GM23248 (cell line): ENCODE measurements around the gene ANO8. TPM values are rescaled to one million over a fixed set of nuclear protein-coding genes. Genes with fewer than 3 reads are reported as not detected.

Source experiments
- DNase-seq: peaks from one replicate; pipeline ENCODE4 v3.0.0-alpha.2; 2015
- H2AFZ ChIP-seq: fragments of 200-600 bp; sonication (generic); 2 replicates; pipeline ENCODE4 v1.6.1; 2016; ENCODE audit warnings: antibody characterized with exemption
- H3F3A ChIP-seq: fragments of 200-600 bp; sonication (generic); 2 replicates; pipeline ENCODE4 v1.6.1; 2016; ENCODE audit warnings: mild to moderate bottlenecking, antibody characterized with exemption, mixed run types; ENCODE audit not compliant: insufficient read depth
- H3K27ac ChIP-seq: fragments of 200-600 bp; sonication (generic); 2 replicates; pipeline ENCODE4 v1.5.1; 2016; ENCODE audit warnings: mild to moderate bottlenecking
- H3K27me3 ChIP-seq: fragments of 200-600 bp; sonication (generic); replicated peaks from 2 replicates; pipeline ENCODE4 v1.6.1; 2016; ENCODE audit warnings: mild to moderate bottlenecking; ENCODE audit not compliant: insufficient read depth
- H3K36me3 ChIP-seq: fragments of 200-600 bp; sonication (generic); 2 replicates; pipeline ENCODE4 v1.6.1; 2016; ENCODE audit warnings: low read depth, mild to moderate bottlenecking
- H3K4me1 ChIP-seq: fragments of 200-600 bp; sonication (generic); 2 replicates; pipeline ENCODE4 v1.6.1; 2016; ENCODE audit warnings: mild to moderate bottlenecking; ENCODE audit not compliant: insufficient read depth
- H3K4me2 ChIP-seq: fragments of 200-600 bp; sonication (generic); one replicate; pipeline ENCODE4 v1.6.1; 2016; ENCODE audit warnings: mild to moderate bottlenecking; ENCODE audit not compliant: unreplicated experiment
- H3K4me3 ChIP-seq: fragments of 200-600 bp; sonication (generic); 2 replicates; pipeline ENCODE4 v1.5.1; 2016; ENCODE audit warnings: mild to moderate bottlenecking
- H3K79me2 ChIP-seq: fragments of 200-600 bp; sonication (generic); 2 replicates; pipeline ENCODE4 v1.6.1; 2016; ENCODE audit warnings: mild to moderate bottlenecking; ENCODE audit not compliant: insufficient read depth
- H3K9ac ChIP-seq: fragments of 200-600 bp; sonication (generic); 2 replicates; pipeline ENCODE4 v1.6.1; 2016; ENCODE audit warnings: mild to moderate bottlenecking
- H3K9me2 ChIP-seq: fragments of 200-600 bp; sonication (generic); 2 replicates; pipeline ENCODE4 v1.6.1; 2016; ENCODE audit warnings: mixed run types, mild to moderate bottlenecking, moderate library complexity; ENCODE audit not compliant: insufficient read depth
- H3K9me3 ChIP-seq: fragments of 200-600 bp; sonication (generic); one replicate; pipeline ENCODE4 v1.6.1; 2017; ENCODE audit warnings: low read depth
- H4K20me1 ChIP-seq: fragments of 200-600 bp; sonication (generic); 2 replicates; pipeline ENCODE4 v1.6.0; 2016; ENCODE audit not compliant: insufficient read depth
- EZH2 ChIP-seq: fragments of 200-600 bp; sonication (generic); IDR thresholded peaks from 2 replicates; pipeline ENCODE4 v1.6.1; 2018; ENCODE audit warnings: antibody characterized with exemption, mild to moderate bottlenecking; ENCODE audit not compliant: insufficient read depth, poor library complexity, severe bottlenecking
- EZH2phosphoT487 ChIP-seq: fragments of 200-600 bp; sonication (generic); IDR thresholded peaks from 2 replicates; pipeline ENCODE4 v1.6.1; 2018; ENCODE audit warnings: antibody characterized with exemption, moderate library complexity, mild to moderate bottlenecking, low read depth; ENCODE audit not compliant: insufficient read depth
- WGBS, 2 experiments: methylation state at CpG; one replicate each; pipeline ENCODE4 v1.1.6; 2015 to 2017; ENCODE audit warnings: low lambda C conversion rate in 2 of 2, low coverage in 1 of 2; ENCODE audit errors: missing lambda C conversion rate in 2 of 2; 5-methylcytosine and 5-hydroxymethylcytosine counted together
- in situ Hi-C: fragments of 300-500 bp; cut with MboI; formaldehyde crosslinking; loops from 2 replicates; pipeline ENCODE4 v1.15.0; 2020
- polyA plus RNA-seq: library from polyadenylated mRNA; unstranded; fragments of >200 nt; fragmentation: Nextera tagmentation; extraction: Ambion mirVana; gene quantifications from 2 replicates; pipeline ENCODE4 v1.2.1, GENCODE V29; 2016
- total RNA-seq: library from RNA; depleted of rRNA; stranded (reverse); fragments of >200 nt; shearing (Covaris generic); gene quantifications from 2 replicates; pipeline ENCODE4 v1.2.3, GENCODE V29; 2014

Gene ANO8
- total and polyA plus RNA-seq, 2 experiments from 2014 or later, result 0.61 to 4.0 TPM

GRCh38 chr19:17305517-17306284 lies 29.0 kb downstream of the ANO8 start, which contains the start of gene MRPL34:
TSS of gene MRPL34 (plus strand) at chr19:17305872. CDS start at chr19:17305893, 21 bp downstream.
- no peaks in the 10 kb centered on the region for H4K20me1 ChIP-seq
- DNase-seq, result peak; percentile 98
- TF ChIP-seq EZH2phosphoT487 (no peak), EZH2 (no peak)
- peaks cover 29% of the 10 kb centered on the region for H3K79me2 ChIP-seq
- peak within 1 kb of the TSS; percentile 58 for H3K27ac ChIP-seq
- H3K4me1 ChIP-seq, result peaks cover 28% of the 10 kb centered on the region
- peak within 1 kb of the TSS; percentile 87 for H3K4me2 ChIP-seq
- H3K9me2 ChIP-seq, result no peaks in the 10 kb centered on the region
- peak within 1 kb of the TSS; percentile 93 for H2AFZ ChIP-seq
- H3K4me3 ChIP-seq, result peak within 1 kb of the TSS; percentile 87
- H3K9me3 ChIP-seq, result no peaks in the 10 kb centered on the region
- H3K36me3 ChIP-seq, result no peaks in the 10 kb centered on the region
- H3F3A ChIP-seq, result peaks cover 18% of the 10 kb centered on the region
- peak within 1 kb of the TSS; percentile 80 for H3K9ac ChIP-seq
- 1 to 2% methylated on average over 46 to 55 of the region's 55 CpGs for WGBS, 2 experiments
- in situ Hi-C loops, result loop anchor here (10.0 kb wide), 1 partner anchor 79 kb away; no protein-coding TSS in a partner anchor
- no peaks in the 10 kb centered on the region for H3K27me3 ChIP-seq

GRCh38 chr19:17305216-17305516 lies 29.5 kb downstream of the ANO8 start:
- WGBS, 2 experiments, result 3% methylated on average over 7 of the region's 7 CpGs
- Histone ChIP-seq H3K4me2 (peak overlapping the region; percentile 87), H3K27me3 (no peaks in the 10 kb centered on the region), H3K9ac (no peak overlapping the region), H3K9me3 (no peaks in the 10 kb centered on the region), H3K27ac (0 out of 2 replicates have a peak overlapping the region, but pooled peaks have one; percentile 1), H4K20me1 (no peaks in the 10 kb centered on the region), H3K4me3 (peak overlapping the region; percentile 87), H2AFZ (peak overlapping the region; percentile 93), H3K79me2 (peaks cover 23% of the 10 kb centered on the region), H3K36me3 (no peaks in the 10 kb centered on the region), H3K9me2 (no peaks in the 10 kb centered on the region), H3K4me1 (peaks cover 22% of the 10 kb centered on the region), H3F3A (peaks cover 18% of the 10 kb centered on the region)
- DNase-seq, result no peak
- TF ChIP-seq EZH2, result no peak
- no peak for TF ChIP-seq EZH2phosphoT487
- in situ Hi-C loops, result loop anchor here (10.0 kb wide), 1 partner anchor 80 kb away; no protein-coding TSS in a partner anchor

GRCh38 chr19:17304386-17305215 lies 30.1 kb downstream of the ANO8 start:
- Histone ChIP-seq H3K9me2 (no peaks in the 10 kb centered on the region), H3K27me3 (no peaks in the 10 kb centered on the region), H3K4me2 (peak overlapping the region; percentile 87), H2AFZ (peak overlapping the region; percentile 93), H3K36me3 (no peaks in the 10 kb centered on the region), H3K27ac (0 out of 2 replicates have a peak overlapping the region, but pooled peaks have one; percentile 1), H4K20me1 (no peaks in the 10 kb centered on the region), H3F3A (peaks cover 18% of the 10 kb centered on the region), H3K4me3 (peak overlapping the region; percentile 87; the same call in 1 of the 2 replicates), H3K9me3 (no peaks in the 10 kb centered on the region), H3K79me2 (peaks cover 18% of the 10 kb centered on the region), H3K9ac (no peak overlapping the region), H3K4me1 (peaks cover 22% of the 10 kb centered on the region)
- no peak for TF ChIP-seq EZH2phosphoT487
- TF ChIP-seq EZH2, result no peak
- 44 to 48% methylated on average over 12 of the region's 12 CpGs for WGBS, 2 experiments
- in situ Hi-C loops, result loop anchor here (10.0 kb wide), 1 partner anchor 80 kb away; no protein-coding TSS in a partner anchor
- DNase-seq, result no peak

- Histone ChIP-seq H3K9ac (no peak overlapping the region), H3K79me2 (peaks cover 15% of the 10 kb centered on the region), H3K36me3 (no peaks in the 10 kb centered on the region), H3K9me3 (no peaks in the 10 kb centered on the region), H3K4me2 (peak overlapping the region; percentile 72), H3K9me2 (no peaks in the 10 kb centered on the region), H3K27me3 (no peaks in the 10 kb centered on the region), H2AFZ (peak overlapping the region; percentile 84), H3K4me3 (0 out of 2 replicates have a peak overlapping the region, but pooled peaks have one; percentile 77), H3K27ac (no peak overlapping the region), H3F3A (peaks cover 18% of the 10 kb centered on the region), H4K20me1 (no peaks in the 10 kb centered on the region), H3K4me1 (peaks cover 22% of the 10 kb centered on the region)
- TF ChIP-seq EZH2phosphoT487 (no peak), EZH2 (no peak)
- 29 to 34% methylated on average over 12 of the region's 12 CpGs for WGBS, 2 experiments
- peak; percentile 62 for DNase-seq
- in situ Hi-C loops, result loop anchor here (10.0 kb wide), 1 partner anchor 81 kb away; no protein-coding TSS in a partner anchor
Observed at GRCh38 chr19:17303940-17304267, 30.8 kb downstream of the ANO8 start.
